ENCODE data around the gene PCP4L1. TPM values are rescaled to one million over a fixed set of nuclear protein-coding genes. Genes with fewer than 3 reads are reported as not detected.
"Not testable (repeated sequence)": the region's sequence is repeated elsewhere in the genome, so short reads cannot be mapped to it uniquely, and the experiment has no call there.

PCP4L1 gene
- total RNA-seq, 1 experiment from 2014 or later = not detected

DNA sequence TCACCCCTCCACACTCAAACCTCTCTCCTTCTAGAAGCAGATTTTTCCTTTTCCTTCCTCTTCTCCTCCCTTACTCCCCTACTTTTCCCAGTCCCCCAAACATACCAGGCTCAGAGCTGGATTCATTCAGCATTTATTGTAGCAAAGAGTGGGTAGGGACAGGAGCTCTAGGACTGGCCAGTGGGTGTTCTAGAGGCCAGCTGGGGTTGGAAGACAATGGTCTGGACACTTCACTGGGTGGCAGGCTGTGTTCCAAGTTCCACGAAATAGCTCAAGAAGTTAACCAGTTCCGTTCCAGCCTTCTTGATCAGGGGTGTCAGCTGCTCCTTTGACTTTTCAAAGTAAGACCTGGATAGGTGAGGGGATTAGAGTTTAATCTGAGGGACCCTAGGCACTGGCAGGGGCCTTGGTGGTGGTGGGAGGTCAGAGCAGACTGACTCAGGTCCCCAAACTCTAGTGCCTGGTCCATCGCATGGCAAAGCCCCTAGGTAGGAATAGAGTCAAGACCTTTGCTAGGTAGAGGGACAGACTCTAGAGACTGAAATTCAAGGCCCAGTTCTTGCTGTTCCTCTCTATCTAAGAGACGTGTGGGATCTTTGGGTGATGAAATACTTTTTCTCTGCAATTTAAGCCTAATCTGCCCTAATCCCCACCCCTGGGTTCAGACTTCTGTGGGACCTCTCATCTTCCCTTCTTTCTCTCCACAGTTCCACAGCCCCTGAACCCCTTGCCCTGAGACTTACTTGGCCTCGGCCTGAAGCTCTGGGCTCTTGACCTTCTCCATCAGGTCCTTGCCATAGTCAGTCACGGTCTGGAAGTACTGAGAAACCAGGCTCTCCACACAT, 36.1 kb upstream of the PCP4L1 start:
- no peak for DNase-seq
- CTCF ChIA-PET = no interaction called here
- H3K4me1 ChIP-seq (replicated peaks; ENCODE audit: insufficient read depth) = peaks cover 11% of the 10 kb centered on the region
- H3F3A ChIP-seq (ENCODE audit: insufficient read depth, low read depth) = peaks cover 4% of the 10 kb centered on the region; the same call in 1 of the 2 replicates
- intact Hi-C loops (cut with micrococcal nuclease; ENCODE audit: unreplicated experiment) = loop anchor here (10.0 kb wide), 1 partner anchor 542 kb away; the partner anchor contains the start of gene ATF6
- no TSS peak for BruUV-seq (replicated peaks)
- H3K9me3 ChIP-seq (ENCODE audit: insufficient read depth, low read depth) = no peaks in the 10 kb centered on the region
- POLR2A ChIA-PET (ENCODE audit: unreplicated experiment) = interaction anchor here (0.6 kb wide), 1 partner anchor 864 kb away, joined by 4 read pairs; no protein-coding TSS in a partner anchor
- H3K27me3 ChIP-seq (ENCODE audit: insufficient read depth, low read depth) = no peaks in the 10 kb centered on the region
- H3K27ac ChIP-seq = no peak overlapping the region
- H3K9me2 ChIP-seq (ENCODE audit: insufficient read depth) = no peaks in the 10 kb centered on the region
- no peak overlapping the region for H2AFZ ChIP-seq
- no peaks in the 10 kb centered on the region for H3K79me2 ChIP-seq (ENCODE audit: low read depth)
- H3K4me2 ChIP-seq = no peak overlapping the region
- H3K36me3 ChIP-seq (ENCODE audit: low read depth) = no peaks in the 10 kb centered on the region
- TF ChIP-seq EZH2 (IDR thresholded peaks at IDR 0.05; ENCODE audit: low read depth) (no peak), CTCF (conservative IDR thresholded peaks at IDR 0.05) (no peak)
- H4K20me1 ChIP-seq (ENCODE audit: insufficient read depth) = no peaks in the 10 kb centered on the region
- H3K4me3 ChIP-seq = no peak overlapping the region

DNA sequence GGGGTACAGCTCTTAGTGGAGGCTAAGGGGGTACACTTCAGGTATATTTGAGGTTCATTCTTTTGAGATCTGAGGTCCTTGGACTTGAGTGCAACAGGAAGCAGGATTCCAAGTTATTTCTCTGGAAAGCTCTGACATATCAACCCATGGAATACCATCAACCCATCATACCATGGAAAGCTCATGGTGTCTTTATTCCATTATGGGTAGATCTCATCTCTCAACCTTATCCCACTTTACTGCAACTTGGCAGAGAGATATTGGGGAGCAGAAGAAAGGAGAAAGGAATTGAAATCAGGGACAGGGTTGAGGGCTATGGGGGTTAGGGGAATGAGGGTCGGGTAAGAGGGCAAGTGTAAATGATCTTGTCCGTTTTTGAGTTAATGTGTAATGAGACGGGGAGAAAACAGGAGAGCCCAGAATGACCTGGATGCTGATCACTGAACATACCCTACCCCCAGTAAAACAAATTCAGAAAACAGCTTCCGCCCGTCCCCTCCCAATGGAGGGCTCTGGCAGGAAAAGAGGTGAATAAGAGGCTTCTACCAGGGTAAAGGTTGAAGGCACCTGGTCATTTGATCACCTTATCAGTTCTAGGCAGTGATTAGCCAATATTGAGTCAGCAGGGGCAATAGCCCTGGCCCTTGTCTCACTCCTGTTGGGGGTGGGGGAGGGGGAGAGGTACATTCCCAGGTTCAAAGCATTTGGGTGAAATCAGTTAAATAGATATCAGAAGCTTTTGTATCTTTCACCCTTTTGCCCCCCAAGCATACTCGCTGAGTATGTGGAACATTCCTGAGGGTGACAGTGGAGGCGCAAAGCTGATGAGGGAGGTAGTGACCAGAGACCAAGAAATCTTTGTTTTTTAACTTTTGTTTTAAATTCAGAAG, 34.5 kb upstream of the PCP4L1 start:
- intact Hi-C loops (cut with micrococcal nuclease; ENCODE audit: unreplicated experiment) = loop anchor here (10.0 kb wide), 1 partner anchor 541 kb away; the partner anchor contains the start of gene ATF6
- no TSS peak for BruUV-seq (replicated peaks)
- ChIA-PET POLR2A (ENCODE audit: unreplicated experiment) (no interaction called here), CTCF (interaction anchor here (0.6 kb wide), 1 partner anchor 514 kb away, joined by 6 read pairs; no protein-coding TSS in a partner anchor)
- H3K36me3 ChIP-seq (ENCODE audit: low read depth) = no peaks in the 10 kb centered on the region
- no peak overlapping the region for H3K4me3 ChIP-seq
- H3K4me1 ChIP-seq (replicated peaks; ENCODE audit: insufficient read depth) = peaks cover 16% of the 10 kb centered on the region
- H2AFZ ChIP-seq = no peak overlapping the region
- TF ChIP-seq CTCF (conservative IDR thresholded peaks at IDR 0.05) (no peak), EZH2 (IDR thresholded peaks at IDR 0.05; ENCODE audit: low read depth) (no peak)
- no peak overlapping the region for H3K4me2 ChIP-seq
- H3K9me2 ChIP-seq (ENCODE audit: insufficient read depth) = no peaks in the 10 kb centered on the region
- H3F3A ChIP-seq (ENCODE audit: insufficient read depth, low read depth) = peaks cover 3% of the 10 kb centered on the region; the same call in 1 of the 2 replicates
- DNase-seq = no peak
- no peaks in the 10 kb centered on the region for H4K20me1 ChIP-seq (ENCODE audit: insufficient read depth)
- no peaks in the 10 kb centered on the region for H3K9me3 ChIP-seq (ENCODE audit: insufficient read depth, low read depth)
- no peaks in the 10 kb centered on the region for H3K79me2 ChIP-seq (ENCODE audit: low read depth)
- no peak overlapping the region for H3K27ac ChIP-seq
- H3K27me3 ChIP-seq (ENCODE audit: insufficient read depth, low read depth) = no peaks in the 10 kb centered on the region

DNA sequence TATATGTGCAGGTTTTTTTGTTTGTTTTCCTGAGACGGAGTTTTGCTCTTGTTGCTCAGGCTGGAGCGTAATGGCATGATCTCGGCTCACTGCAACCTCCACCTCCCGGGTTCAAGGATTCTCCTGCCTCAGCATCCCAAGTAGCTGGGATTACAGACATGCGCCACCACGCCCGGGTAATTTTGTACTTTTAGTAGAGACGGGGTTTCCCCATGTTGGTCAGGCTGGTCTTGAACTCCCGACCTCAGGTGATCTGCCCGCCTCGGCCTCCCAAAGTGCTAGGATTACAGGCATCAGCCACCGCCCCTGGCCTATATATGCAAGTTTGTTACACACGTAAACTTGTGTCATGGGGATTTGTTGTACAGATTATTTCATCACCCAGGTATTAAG, 33.9 kb upstream of the PCP4L1 start:
- H3K4me2 ChIP-seq; H3K27me3 ChIP-seq (ENCODE audit: insufficient read depth, low read depth); BruUV-seq (replicated peaks); POLR2A ChIA-PET (ENCODE audit: unreplicated experiment); H3K79me2 ChIP-seq (ENCODE audit: low read depth); H3K9me3 ChIP-seq (ENCODE audit: insufficient read depth, low read depth); H3F3A ChIP-seq (ENCODE audit: insufficient read depth, low read depth); H3K9me2 ChIP-seq (ENCODE audit: insufficient read depth); H3K27ac ChIP-seq; H3K36me3 ChIP-seq (ENCODE audit: low read depth); H3K4me3 ChIP-seq; DNase-seq; H4K20me1 ChIP-seq (ENCODE audit: insufficient read depth); H2AFZ ChIP-seq: not testable (repeated sequence)
- intact Hi-C loops (cut with micrococcal nuclease; ENCODE audit: unreplicated experiment) = loop anchor here (10.0 kb wide), 1 partner anchor 540 kb away; the partner anchor contains the start of gene ATF6
- peaks cover 16% of the 10 kb centered on the region for H3K4me1 ChIP-seq (replicated peaks; ENCODE audit: insufficient read depth)
- CTCF ChIA-PET = interaction anchor here (0.7 kb wide), 1 partner anchor 127 kb away, joined by 3 read pairs; no protein-coding TSS in a partner anchor

Measured in PC-9 (cell line).